ENCODE data around the gene SOWAHA.

The SOWAHA gene

GRCh38 chr5:132776938-132777208 is 36.2 kb upstream of the SOWAHA start:
- no peak for DNase-seq (ENCODE audit: extremely low spot score)
- CTCF ChIA-PET: interaction anchor here (0.6 to 2.6 kb wide), 3 partner anchors 23 to 44 kb away, joined by 3 to 14 read pairs (median 7); no protein-coding TSS in a partner anchor
- no peak for TF ChIP-seq CTCF (IDR thresholded peaks at IDR 0.05; ENCODE audit: control extremely low read depth, extremely low read depth, low read depth, missing control alignments)
- POLR2A ChIA-PET: no interaction called here

GRCh38 chr5:132777209-132778069 is 35.7 kb upstream of the SOWAHA start, which contains the start of gene SEPTIN8:
SEPTIN8 (minus strand) TSS chr5:132777239; CDS start chr5:132777137, 102 bp downstream.
- POLR2A ChIA-PET: no interaction called here
- CTCF ChIA-PET: interaction anchor here (0.6 to 2.6 kb wide), 7 partner anchors 9 to 53 kb away, joined by 3 to 14 read pairs (median 3); partner anchors contain the start of gene SHROOM1
- TF ChIP-seq CTCF (IDR thresholded peaks at IDR 0.05; ENCODE audit: control extremely low read depth, extremely low read depth, low read depth, missing control alignments): no peak
- peak; percentile 82 for DNase-seq (ENCODE audit: extremely low spot score)

GRCh38 chr5:132778129-132778528 is 35.0 kb upstream of the SOWAHA start:
- ChIA-PET CTCF (interaction anchor here (1.0 to 2.6 kb wide), 7 partner anchors 9 to 52 kb away, joined by 3 to 14 read pairs (median 3); partner anchors contain the start of gene SHROOM1), POLR2A (no interaction called here)
- DNase-seq (ENCODE audit: extremely low spot score): no peak
- no peak for TF ChIP-seq CTCF (IDR thresholded peaks at IDR 0.05; ENCODE audit: control extremely low read depth, extremely low read depth, low read depth, missing control alignments)

GRCh38 chr5:132778856-132779255 is 34.2 kb upstream of the SOWAHA start:
- POLR2A ChIA-PET: no interaction called here
- CTCF ChIA-PET: interaction anchor here (1.0 to 2.6 kb wide), 3 partner anchors 18 to 42 kb away, joined by 3 to 14 read pairs (median 5); no protein-coding TSS in a partner anchor
- no peak for DNase-seq (ENCODE audit: extremely low spot score)
- no peak for TF ChIP-seq CTCF (IDR thresholded peaks at IDR 0.05; ENCODE audit: control extremely low read depth, extremely low read depth, low read depth, missing control alignments)

GRCh38 chr5:132779961-132780360 is 33.1 kb upstream of the SOWAHA start:
- no peak for DNase-seq (ENCODE audit: extremely low spot score)
- ChIA-PET CTCF (no interaction called here), POLR2A (no interaction called here)
- TF ChIP-seq CTCF (IDR thresholded peaks at IDR 0.05; ENCODE audit: control extremely low read depth, extremely low read depth, low read depth, missing control alignments): no peak

- TF ChIP-seq CTCF (IDR thresholded peaks at IDR 0.05; ENCODE audit: control extremely low read depth, extremely low read depth, low read depth, missing control alignments): no peak
- CTCF ChIA-PET: interaction anchor here (1.1 kb wide), 1 partner anchor 40 kb away, joined by 3 read pairs; no protein-coding TSS in a partner anchor
- POLR2A ChIA-PET: no interaction called here
- DNase-seq (ENCODE audit: extremely low spot score): no peak
Observed at GRCh38 chr5:132780577-132780976, 32.5 kb upstream of the SOWAHA start.
